Subcutaneous abdominal adipose tissue (tissue), 5 donors: ENCODE measurements around the gene SPIRE1.

ENCODE experiments used
- H3K27ac ChIP-seq: one replicate; pipeline ENCODE4 v1.7.0; 2013; ENCODE audit warnings: low read depth, mild to moderate bottlenecking, inconsistent platforms, low read length, moderate library complexity
- H3K27me3 ChIP-seq, 5 donors: one replicate each; pipeline ENCODE4 v1.7.0; 2013; ENCODE audit warnings: low read length in 5 of 5, inconsistent platforms in 1 of 5; ENCODE audit not compliant: control insufficient read depth in 5 of 5, insufficient read depth in 4 of 5
- H3K36me3 ChIP-seq, 5 donors: one replicate each; pipeline ENCODE4 v1.7.0; 2013; ENCODE audit warnings: low read length in 5 of 5; ENCODE audit not compliant: control insufficient read depth in 5 of 5, insufficient read depth in 5 of 5
- H3K4me1 ChIP-seq, 5 donors: one replicate each; pipeline ENCODE4 v1.7.0; 2013; ENCODE audit warnings: low read length in 5 of 5, mild to moderate bottlenecking in 3 of 5, moderate library complexity in 1 of 5; ENCODE audit not compliant: control insufficient read depth in 5 of 5, insufficient read depth in 5 of 5
- H3K4me3 ChIP-seq, 5 donors: one replicate each; pipeline ENCODE4 v1.7.0; 2013; ENCODE audit warnings: low read length in 5 of 5, low read depth in 1 of 5
- H3K9ac ChIP-seq, 5 donors: one replicate each; pipeline ENCODE4 v1.7.0; 2013; ENCODE audit warnings: low read length in 5 of 5, mild to moderate bottlenecking in 4 of 5, moderate library complexity in 3 of 5
- H3K9me3 ChIP-seq, 5 donors: one replicate each; pipeline ENCODE4 v1.7.0; 2013; ENCODE audit warnings: low read length in 5 of 5; ENCODE audit not compliant: control insufficient read depth in 5 of 5
- donor health status: healthy.
- donor health status: healthy.
- donor health status: healthy.
- donor health status: healthy.
- donor health status: healthy.

Gene SPIRE1

GRCh38 chr18:12430137-12430990, 227.5 kb downstream of the SPIRE1 start:
- Histone ChIP-seq H3K27me3 (no peaks in the 10 kb centered on the region), H3K36me3 (peaks cover 0 to 53% (median 35%) of the 10 kb centered on the region in 5 donors), H3K4me1 (peaks cover 0 to 5% (median 0%) of the 10 kb centered on the region in 5 donors), H3K9ac (no peak overlapping the region), H3K27ac (no peak overlapping the region), H3K4me3 (no peak overlapping the region), H3K9me3 (peaks cover 0 to 3% (median 0%) of the 10 kb centered on the region in 5 donors)

GRCh38 chr18:12429556-12429955, 228.4 kb downstream of the SPIRE1 start:
- Histone ChIP-seq H3K36me3 (peaks cover 0 to 53% (median 35%) of the 10 kb centered on the region in 5 donors), H3K4me1 (peaks cover 0 to 5% (median 0%) of the 10 kb centered on the region in 5 donors), H3K9ac (no peak overlapping the region)

GRCh38 chr18:12428923-12429322, 229.0 kb downstream of the SPIRE1 start:
- Histone ChIP-seq H3K27me3 (no peaks in the 10 kb centered on the region), H3K27ac (no peak overlapping the region), H3K36me3 (peaks cover 0 to 47% (median 34%) of the 10 kb centered on the region in 5 donors), H3K4me1 (peaks cover 0 to 5% (median 0%) of the 10 kb centered on the region in 5 donors), H3K4me3 (no peak overlapping the region), H3K9ac (no peak overlapping the region), H3K9me3 (peaks cover 0 to 3% (median 0%) of the 10 kb centered on the region in 5 donors)

More at GRCh38 chr18:12429556-12429955, 228.4 kb downstream of the SPIRE1 start:
- no peaks in the 10 kb centered on the region for H3K27me3 ChIP-seq
- H3K27ac ChIP-seq, result no peak overlapping the region
- peaks cover 0 to 3% (median 0%) of the 10 kb centered on the region in 5 donors for H3K9me3 ChIP-seq
- no peak overlapping the region for H3K4me3 ChIP-seq

- Histone ChIP-seq H3K36me3 (peaks cover 0 to 37% (median 21%) of the 10 kb centered on the region in 5 donors), H3K9me3 (peaks cover 0 to 3% (median 0%) of the 10 kb centered on the region in 5 donors), H3K27ac (no peak overlapping the region), H3K9ac (no peak overlapping the region), H3K4me1 (peaks cover 0 to 5% (median 0%) of the 10 kb centered on the region in 5 donors), H3K27me3 (no peaks in the 10 kb centered on the region), H3K4me3 (no peak overlapping the region)
These were observed 231.0 kb downstream of the SPIRE1 start for GRCh38 chr18:12426924-12427323.

GRCh38 chr18:12424252-12424651, 233.7 kb downstream of the SPIRE1 start:
- peaks cover 0 to 19% (median 8%) of the 10 kb centered on the region in 5 donors for H3K36me3 ChIP-seq
- no peak overlapping the region for H3K4me3 ChIP-seq
- no peak overlapping the region for H3K27ac ChIP-seq
- no peak overlapping the region for H3K9ac ChIP-seq
- no peaks in the 10 kb centered on the region for H3K27me3 ChIP-seq
- H3K9me3 ChIP-seq, result peaks cover 0 to 3% (median 0%) of the 10 kb centered on the region in 5 donors
- H3K4me1 ChIP-seq, result peaks cover 0 to 12% (median 10%) of the 10 kb centered on the region in 5 donors

- Histone ChIP-seq H3K4me3 (no peak overlapping the region), H3K27me3 (no peaks in the 10 kb centered on the region), H3K9ac (no peak overlapping the region), H3K36me3 (peaks cover 0 to 15% (median 7%) of the 10 kb centered on the region in 5 donors), H3K9me3 (peaks cover 0 to 3% (median 0%) of the 10 kb centered on the region in 5 donors), H3K4me1 (peaks cover 0 to 12% (median 10%) of the 10 kb centered on the region in 5 donors), H3K27ac (no peak overlapping the region)
These were observed 234.1 kb downstream of the SPIRE1 start for GRCh38 chr18:12423820-12424219.

GRCh38 chr18:12423393-12423792, 234.5 kb downstream of the SPIRE1 start:
- Histone ChIP-seq H3K4me1 (peaks cover 0 to 12% (median 10%) of the 10 kb centered on the region in 5 donors), H3K27ac (no peak overlapping the region), H3K4me3 (no peak overlapping the region), H3K9ac (no peak overlapping the region), H3K27me3 (no peaks in the 10 kb centered on the region), H3K9me3 (peaks cover 0 to 3% (median 0%) of the 10 kb centered on the region in 5 donors), H3K36me3 (peaks cover 0 to 11% (median 7%) of the 10 kb centered on the region in 5 donors)

- Histone ChIP-seq H3K9ac (no peak overlapping the region), H3K27ac (no peak overlapping the region), H3K4me1 (peaks cover 0 to 12% (median 10%) of the 10 kb centered on the region in 5 donors)
These were observed 235.0 kb downstream of the SPIRE1 start for GRCh38 chr18:12422936-12423335.

GRCh38 chr18:12421732-12422131, 236.2 kb downstream of the SPIRE1 start:
- peaks cover 0 to 12% (median 10%) of the 10 kb centered on the region in 5 donors for H3K4me1 ChIP-seq
- peaks cover 0 to under 1% (median 0%) of the 10 kb centered on the region in 5 donors for H3K36me3 ChIP-seq
- H3K27me3 ChIP-seq, result no peaks in the 10 kb centered on the region
- H3K9ac ChIP-seq, result no peak overlapping the region
- no peak overlapping the region for H3K4me3 ChIP-seq
- H3K27ac ChIP-seq, result no peak overlapping the region
- H3K9me3 ChIP-seq, result no peaks in the 10 kb centered on the region

More at GRCh38 chr18:12422936-12423335, 235.0 kb downstream of the SPIRE1 start:
- H3K36me3 ChIP-seq, result peaks cover 0 to 8% (median 7%) of the 10 kb centered on the region in 5 donors
- no peaks in the 10 kb centered on the region for H3K27me3 ChIP-seq
- H3K9me3 ChIP-seq, result peaks cover 0 to 3% (median 0%) of the 10 kb centered on the region in 5 donors
- no peak overlapping the region for H3K4me3 ChIP-seq
